ENCODE measurements around the gene FERMT3.

GRCh38 chr11:64261556-64262080 is 55.1 kb downstream of the FERMT3 start:
- TF ChIP-seq CTCF (IDR thresholded peaks at IDR 0.05) (no peak), POLR2A (IDR thresholded peaks at IDR 0.05) (no peak)

Data from Peyer's patch (tissue), 4 donors.